ENCODE data around the gene DNASE1L1. TPM values are rescaled to one million over a fixed set of nuclear protein-coding genes. Genes with fewer than 3 reads are reported as not detected.
A peak's percentile ranks its signal among the peaks of the same experiment; 100 is the strongest.

DNASE1L1 gene
- total and polyA plus RNA-seq, 2 of the 13 experiments (the other 11 are each of a cell fraction or from before 2014, with no cell fraction given), result 4.7 to 12.3 TPM

GRCh38 chrX:154369449-154370299 is 39.4 kb downstream of the DNASE1L1 start (continued):
- TF ChIP-seq DMTF1 (CRISPR knock-in tag; IDR thresholded peaks at IDR 0.05) (no peak), PATZ1 (CRISPR knock-in tag; IDR thresholded peaks at IDR 0.05) (peak; percentile 95), SRF (IDR thresholded peaks at IDR 0.05; ENCODE audit: low read depth, low read length) (peak; percentile 99), ZNF263 (CRISPR knock-in tag; IDR thresholded peaks at IDR 0.05) (peak; percentile 73; the same call in 1 of the 2 replicates), ZNF513 (CRISPR knock-in tag; conservative IDR thresholded peaks at IDR 0.05) (no peak), ZNF292 (CRISPR knock-in tag; IDR thresholded peaks at IDR 0.05; ENCODE audit: borderline replicate concordance, low read depth) (no peak), PAX8 (CRISPR knock-in tag; IDR thresholded peaks at IDR 0.05; ENCODE audit: borderline replicate concordance) (no peak), NFE2L1 (CRISPR knock-in tag; IDR thresholded peaks at IDR 0.05; ENCODE audit: borderline replicate concordance) (no peak), ZFP82 (CRISPR knock-in tag; IDR thresholded peaks at IDR 0.05; ENCODE audit: borderline replicate concordance) (no peak), MAFK (conservative IDR thresholded peaks at IDR 0.05 in 1 of 2, IDR thresholded peaks at IDR 0.05 in 1 of 2; ENCODE audit: low read length in 2 of 2) (no peak), PCBP2 (optimal IDR thresholded peaks at IDR 0.05; ENCODE audit: low read depth, low read length, poor library complexity, severe bottlenecking) (no peak), KDM2A (CRISPR knock-in tag; IDR thresholded peaks at IDR 0.05; ENCODE audit: borderline replicate concordance, low read depth) (peak; percentile 7; the same call in 1 of the 2 replicates)
- TF ChIP-seq, protein P1, sequence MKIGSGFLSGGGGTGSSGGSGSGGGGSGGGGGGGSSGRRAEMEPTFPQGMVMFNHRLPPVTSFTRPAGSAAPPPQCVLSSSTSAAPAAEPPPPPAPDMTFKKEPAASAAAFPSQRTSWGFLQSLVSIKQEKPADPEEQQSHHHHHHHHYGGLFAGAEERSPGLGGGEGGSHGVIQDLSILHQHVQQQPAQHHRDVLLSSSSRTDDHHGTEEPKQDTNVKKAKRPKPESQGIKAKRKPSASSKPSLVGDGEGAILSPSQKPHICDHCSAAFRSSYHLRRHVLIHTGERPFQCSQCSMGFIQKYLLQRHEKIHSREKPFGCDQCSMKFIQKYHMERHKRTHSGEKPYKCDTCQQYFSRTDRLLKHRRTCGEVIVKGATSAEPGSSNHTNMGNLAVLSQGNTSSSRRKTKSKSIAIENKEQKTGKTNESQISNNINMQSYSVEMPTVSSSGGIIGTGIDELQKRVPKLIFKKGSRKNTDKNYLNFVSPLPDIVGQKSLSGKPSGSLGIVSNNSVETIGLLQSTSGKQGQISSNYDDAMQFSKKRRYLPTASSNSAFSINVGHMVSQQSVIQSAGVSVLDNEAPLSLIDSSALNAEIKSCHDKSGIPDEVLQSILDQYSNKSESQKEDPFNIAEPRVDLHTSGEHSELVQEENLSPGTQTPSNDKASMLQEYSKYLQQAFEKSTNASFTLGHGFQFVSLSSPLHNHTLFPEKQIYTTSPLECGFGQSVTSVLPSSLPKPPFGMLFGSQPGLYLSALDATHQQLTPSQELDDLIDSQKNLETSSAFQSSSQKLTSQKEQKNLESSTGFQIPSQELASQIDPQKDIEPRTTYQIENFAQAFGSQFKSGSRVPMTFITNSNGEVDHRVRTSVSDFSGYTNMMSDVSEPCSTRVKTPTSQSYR (CRISPR knock-in tag; IDR thresholded peaks at IDR 0.05; ENCODE audit: borderline replicate concordance), result no peak
- TF ChIP-seq, protein P2, sequence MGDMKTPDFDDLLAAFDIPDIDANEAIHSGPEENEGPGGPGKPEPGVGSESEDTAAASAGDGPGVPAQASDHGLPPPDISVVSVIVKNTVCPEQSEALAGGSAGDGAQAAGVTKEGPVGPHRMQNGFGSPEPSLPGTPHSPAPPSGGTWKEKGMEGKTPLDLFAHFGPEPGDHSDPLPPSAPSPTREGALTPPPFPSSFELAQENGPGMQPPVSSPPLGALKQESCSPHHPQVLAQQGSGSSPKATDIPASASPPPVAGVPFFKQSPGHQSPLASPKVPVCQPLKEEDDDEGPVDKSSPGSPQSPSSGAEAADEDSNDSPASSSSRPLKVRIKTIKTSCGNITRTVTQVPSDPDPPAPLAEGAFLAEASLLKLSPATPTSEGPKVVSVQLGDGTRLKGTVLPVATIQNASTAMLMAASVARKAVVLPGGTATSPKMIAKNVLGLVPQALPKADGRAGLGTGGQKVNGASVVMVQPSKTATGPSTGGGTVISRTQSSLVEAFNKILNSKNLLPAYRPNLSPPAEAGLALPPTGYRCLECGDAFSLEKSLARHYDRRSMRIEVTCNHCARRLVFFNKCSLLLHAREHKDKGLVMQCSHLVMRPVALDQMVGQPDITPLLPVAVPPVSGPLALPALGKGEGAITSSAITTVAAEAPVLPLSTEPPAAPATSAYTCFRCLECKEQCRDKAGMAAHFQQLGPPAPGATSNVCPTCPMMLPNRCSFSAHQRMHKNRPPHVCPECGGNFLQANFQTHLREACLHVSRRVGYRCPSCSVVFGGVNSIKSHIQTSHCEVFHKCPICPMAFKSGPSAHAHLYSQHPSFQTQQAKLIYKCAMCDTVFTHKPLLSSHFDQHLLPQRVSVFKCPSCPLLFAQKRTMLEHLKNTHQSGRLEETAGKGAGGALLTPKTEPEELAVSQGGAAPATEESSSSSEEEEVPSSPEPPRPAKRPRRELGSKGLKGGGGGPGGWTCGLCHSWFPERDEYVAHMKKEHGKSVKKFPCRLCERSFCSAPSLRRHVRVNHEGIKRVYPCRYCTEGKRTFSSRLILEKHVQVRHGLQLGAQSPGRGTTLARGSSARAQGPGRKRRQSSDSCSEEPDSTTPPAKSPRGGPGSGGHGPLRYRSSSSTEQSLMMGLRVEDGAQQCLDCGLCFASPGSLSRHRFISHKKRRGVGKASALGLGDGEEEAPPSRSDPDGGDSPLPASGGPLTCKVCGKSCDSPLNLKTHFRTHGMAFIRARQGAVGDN (CRISPR knock-in tag; IDR thresholded peaks at IDR 0.05), result peak; percentile 58

Measured in HepG2 (cell line).